ENCODE data around the gene PSMF1.

PSMF1 gene

GRCh38 chr20:1195226-1195625, 76.8 kb downstream of the PSMF1 start:
- DNase-seq: no peak

- DNase-seq: no peak
Observed at GRCh38 chr20:1196634-1197033, 78.2 kb downstream of the PSMF1 start.

- DNase-seq: no peak
Observed at GRCh38 chr20:1197801-1198200, 79.4 kb downstream of the PSMF1 start.

GRCh38 chr20:1198751-1199150, 80.3 kb downstream of the PSMF1 start:
- no peak for DNase-seq

- no peak for DNase-seq
Observed at GRCh38 chr20:1199212-1199873, 80.9 kb downstream of the PSMF1 start.

GRCh38 chr20:1199964-1200363, 81.6 kb downstream of the PSMF1 start:
- no peak for DNase-seq

GRCh38 chr20:1202762-1203504, 84.5 kb downstream of the PSMF1 start, which contains the start of gene C20orf202:
TSS of gene C20orf202 (plus strand) at chr20:1203454. CDS start at chr20:1203586, 132 bp downstream.
- DNase-seq: no peak

GRCh38 chr20:1203630-1204029, 85.2 kb downstream of the PSMF1 start:
- no peak for DNase-seq

- DNase-seq: no peak
Observed at GRCh38 chr20:1204113-1204512, 85.7 kb downstream of the PSMF1 start.

- DNase-seq: no peak
Observed at GRCh38 chr20:1204576-1204975, 86.2 kb downstream of the PSMF1 start.

- DNase-seq: no peak
Observed at GRCh38 chr20:1205802-1206201, 87.4 kb downstream of the PSMF1 start.

GRCh38 chr20:1206366-1207148, 88.2 kb downstream of the PSMF1 start:
- no peak for DNase-seq

- no peak for DNase-seq
Observed at GRCh38 chr20:1207293-1207878, 89.0 kb downstream of the PSMF1 start.

- DNase-seq: no peak
Observed at GRCh38 chr20:1209447-1210387, 91.3 kb downstream of the PSMF1 start.

GRCh38 chr20:1210501-1210900, 92.1 kb downstream of the PSMF1 start:
- no peak for DNase-seq

- no peak for DNase-seq
Observed at GRCh38 chr20:1212023-1212422, 93.6 kb downstream of the PSMF1 start.

GRCh38 chr20:1212607-1213396, 94.4 kb downstream of the PSMF1 start:
- peak; percentile 82 for DNase-seq

GRCh38 chr20:1214838-1215261, 96.4 kb downstream of the PSMF1 start:
- no peak for DNase-seq

GRCh38 chr20:1215386-1216170, 97.2 kb downstream of the PSMF1 start:
- DNase-seq: peak; percentile 60

Measured in CD4-positive, alpha-beta T cell treated with Interleukin-17A for 4 hours (primary cell).